Sigmoid colon (tissue), 4 donors: Measurements from ENCODE around the gene ARL5C.

Experiments
- EP300 ChIP-seq, 4 donors: sonication (generic); formaldehyde crosslinking; IDR thresholded peaks; one replicate each; pipeline ENCODE4 v1.6.1; 2017; ENCODE audit warnings: antibody characterized with exemption in 4 of 4
- POLR2A ChIP-seq, 2 donors: fragments of 450-650 bp; IDR thresholded peaks; one replicate each; pipeline ENCODE4 v1.6.1; 2016; ENCODE audit warnings: antibody characterized with exemption in 2 of 2, mild to moderate bottlenecking in 2 of 2, moderate library complexity in 2 of 2
- POLR2AphosphoS5 ChIP-seq, 4 donors: sonication (generic); formaldehyde crosslinking; IDR thresholded peaks; one replicate each; pipeline ENCODE4 v1.6.1; 2017; ENCODE audit warnings: antibody characterized with exemption in 4 of 4
- TF ChIP-seq, protein P1 (sequence below), 4 experiments: fragments of 450-650 bp in 3 of 4; fragments of 200-600 bp in 1 of 4; IDR thresholded peaks; one replicate each; pipeline ENCODE4 v1.5.1; 2016 to 2019; ENCODE audit warnings: antibody characterized with exemption in 4 of 4, mild to moderate bottlenecking in 3 of 4, moderate library complexity in 2 of 4

DNA sequence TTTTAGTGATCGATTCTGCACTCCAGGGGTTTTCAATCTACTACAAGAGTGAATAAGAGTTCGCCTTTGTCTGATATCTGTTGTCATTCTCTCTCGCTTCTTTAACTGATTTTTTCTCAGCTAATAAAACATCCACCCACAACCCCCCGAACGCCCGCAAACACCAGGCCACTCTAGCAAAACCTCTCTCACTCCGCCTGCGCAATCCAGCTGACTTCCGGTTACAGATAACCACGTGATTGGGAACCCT, 33.8 kb upstream of the ARL5C start:
- TF ChIP-seq, protein P1, sequence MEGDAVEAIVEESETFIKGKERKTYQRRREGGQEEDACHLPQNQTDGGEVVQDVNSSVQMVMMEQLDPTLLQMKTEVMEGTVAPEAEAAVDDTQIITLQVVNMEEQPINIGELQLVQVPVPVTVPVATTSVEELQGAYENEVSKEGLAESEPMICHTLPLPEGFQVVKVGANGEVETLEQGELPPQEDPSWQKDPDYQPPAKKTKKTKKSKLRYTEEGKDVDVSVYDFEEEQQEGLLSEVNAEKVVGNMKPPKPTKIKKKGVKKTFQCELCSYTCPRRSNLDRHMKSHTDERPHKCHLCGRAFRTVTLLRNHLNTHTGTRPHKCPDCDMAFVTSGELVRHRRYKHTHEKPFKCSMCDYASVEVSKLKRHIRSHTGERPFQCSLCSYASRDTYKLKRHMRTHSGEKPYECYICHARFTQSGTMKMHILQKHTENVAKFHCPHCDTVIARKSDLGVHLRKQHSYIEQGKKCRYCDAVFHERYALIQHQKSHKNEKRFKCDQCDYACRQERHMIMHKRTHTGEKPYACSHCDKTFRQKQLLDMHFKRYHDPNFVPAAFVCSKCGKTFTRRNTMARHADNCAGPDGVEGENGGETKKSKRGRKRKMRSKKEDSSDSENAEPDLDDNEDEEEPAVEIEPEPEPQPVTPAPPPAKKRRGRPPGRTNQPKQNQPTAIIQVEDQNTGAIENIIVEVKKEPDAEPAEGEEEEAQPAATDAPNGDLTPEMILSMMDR (IDR thresholded peaks at IDR 0.05): no peak
- peak in 3 of 4 donors; percentile 76 to 84 (median 80) for TF ChIP-seq POLR2AphosphoS5 (IDR thresholded peaks at IDR 0.05)
- TF ChIP-seq POLR2A (IDR thresholded peaks at IDR 0.05): no peak
- no peak for TF ChIP-seq EP300 (IDR thresholded peaks at IDR 0.05)
